Lung (tissue), 12 donors: ENCODE measurements around the gene MAPK8IP2. TPM values are rescaled to one million over a fixed set of nuclear protein-coding genes. Genes with fewer than 3 reads are reported as not detected.
"Not testable (repeated sequence)": the region's sequence is repeated elsewhere in the genome, so short reads cannot be mapped to it uniquely, and the experiment has no call there.

Source experiments
- ATAC-seq: fragments of 200-7000 bp; cut with Tn5 transposase; one replicate; pipeline ENCODE4 v1.9.1; 2020; ENCODE audit warnings: moderate number of reproducible peaks; ENCODE audit not compliant: insufficient read depth, low FRiP score
- DNase-seq, 3 donors: peaks; one replicate each; pipeline ENCODE4 v3.0.0-alpha.2; 2013 to 2017
- H3K27ac ChIP-seq, 2 donors: one replicate each; pipeline ENCODE4 v1.5.1; 2013; ENCODE audit warnings: mild to moderate bottlenecking in 2 of 2, moderate library complexity in 2 of 2, control low read depth in 1 of 2, inconsistent platforms in 1 of 2, low read depth in 1 of 2, low read length in 1 of 2
- H3K27me3 ChIP-seq, 3 donors: one replicate each; pipeline ENCODE4 v1.5.1; 2013; ENCODE audit warnings: low read length in 2 of 3; ENCODE audit not compliant: control insufficient read depth in 3 of 3, insufficient read depth in 3 of 3
- H3K36me3 ChIP-seq, 4 donors: one replicate each; pipeline ENCODE4 v1.5.1; 2013; ENCODE audit warnings: low read length in 4 of 4, mild to moderate bottlenecking in 1 of 4, moderate library complexity in 1 of 4; ENCODE audit not compliant: control insufficient read depth in 4 of 4, insufficient read depth in 4 of 4
- H3K4me1 ChIP-seq, 5 donors: one replicate each; pipeline ENCODE4 v1.5.1; 2013; ENCODE audit warnings: low read length in 5 of 5, mild to moderate bottlenecking in 2 of 5, moderate library complexity in 1 of 5; ENCODE audit not compliant: control insufficient read depth in 5 of 5, insufficient read depth in 5 of 5
- H3K4me3 ChIP-seq: one replicate; pipeline ENCODE4 v1.5.1; 2013; ENCODE audit warnings: mild to moderate bottlenecking, control low read depth, moderate library complexity
- H3K9ac ChIP-seq, 2 donors: one replicate each; pipeline ENCODE4 v1.5.1; 2013; ENCODE audit warnings: low read length in 2 of 2, control low read depth in 1 of 2; ENCODE audit not compliant: insufficient read depth in 1 of 2
- H3K9me3 ChIP-seq, 4 donors: one replicate each; pipeline ENCODE4 v1.5.1; 2013; ENCODE audit warnings: low read length in 3 of 4, mild to moderate bottlenecking in 1 of 4, moderate library complexity in 1 of 4; ENCODE audit not compliant: control insufficient read depth in 4 of 4, insufficient read depth in 3 of 4
- WGBS, 2 donors: extraction: QIAGEN DNeasy Blood & Tissue Kit; methylation state at CpG; one replicate each; pipeline ENCODE4 v1.1.7; 2013; 5-methylcytosine and 5-hydroxymethylcytosine counted together
- polyA plus RNA-seq, 2 donors: library from polyadenylated mRNA; stranded (reverse); fragments of 200-250 nt; gene quantifications; one replicate each; pipeline ENCODE4 v1.2.1, GENCODE V29; 2013
- total RNA-seq, 2 donors: library from RNA; depleted of rRNA in 1 of 2; stranded (reverse); fragments of >200 nt in 1 of 2; gene quantifications; one replicate each; pipeline ENCODE4 v1.2.1, GENCODE V29; 2014 to 2021
- TF ChIP-seq, protein P1 (sequence below): IDR thresholded peaks from 2 replicates; pipeline ENCODE4 v1.5.1; 2012; ENCODE audit warnings: mild to moderate bottlenecking; ENCODE audit errors: control extremely low read depth, extremely low read depth
- donor health status: control.
- donor health status: control.
- donor health status: Bipolar disorder and iron deficiency.
- donor health status: healthy.
- donor health status: DM: yes; HTN: yes; CAD: no.

Gene MAPK8IP2
- total and polyA plus RNA-seq, 4 donors: 0.91 to 2.7 (median 1.1) TPM

DNA sequence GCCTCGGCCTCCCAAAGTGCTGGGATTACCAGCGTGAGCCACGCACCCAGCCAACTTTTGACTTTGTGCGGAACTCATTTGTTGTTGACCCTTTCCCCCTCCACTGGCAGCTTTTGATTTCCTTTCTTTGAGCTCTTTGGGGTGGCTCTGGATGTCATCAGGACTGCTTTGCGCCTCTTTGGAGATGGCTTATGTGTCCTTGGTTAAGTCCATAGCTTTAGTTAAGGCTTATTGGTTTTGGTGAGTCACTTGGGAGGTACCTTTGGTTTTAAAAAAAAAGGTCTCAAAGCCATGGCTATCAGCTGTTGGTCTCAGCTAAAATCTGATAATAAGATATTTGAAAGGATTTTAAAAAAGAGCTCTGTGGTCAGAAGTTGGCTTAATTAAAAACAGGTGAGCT, 32.5 kb downstream of the MAPK8IP2 start:
- no peak for ATAC-seq
- Histone ChIP-seq H3K9ac (no peak overlapping the region), H3K9me3 (no peaks in the 10 kb centered on the region), H3K4me1 (peaks cover 0 to 13% (median 7%) of the 10 kb centered on the region in 5 donors), H3K36me3 (no peaks in the 10 kb centered on the region), H3K4me3 (no peak overlapping the region), H3K27me3 (no peaks in the 10 kb centered on the region), H3K27ac (no peak overlapping the region)
- 95 to 98% methylated on average over 5 of the region's 5 CpGs for WGBS, 2 donors
- DNase-seq: no peak
- TF ChIP-seq, protein P1, sequence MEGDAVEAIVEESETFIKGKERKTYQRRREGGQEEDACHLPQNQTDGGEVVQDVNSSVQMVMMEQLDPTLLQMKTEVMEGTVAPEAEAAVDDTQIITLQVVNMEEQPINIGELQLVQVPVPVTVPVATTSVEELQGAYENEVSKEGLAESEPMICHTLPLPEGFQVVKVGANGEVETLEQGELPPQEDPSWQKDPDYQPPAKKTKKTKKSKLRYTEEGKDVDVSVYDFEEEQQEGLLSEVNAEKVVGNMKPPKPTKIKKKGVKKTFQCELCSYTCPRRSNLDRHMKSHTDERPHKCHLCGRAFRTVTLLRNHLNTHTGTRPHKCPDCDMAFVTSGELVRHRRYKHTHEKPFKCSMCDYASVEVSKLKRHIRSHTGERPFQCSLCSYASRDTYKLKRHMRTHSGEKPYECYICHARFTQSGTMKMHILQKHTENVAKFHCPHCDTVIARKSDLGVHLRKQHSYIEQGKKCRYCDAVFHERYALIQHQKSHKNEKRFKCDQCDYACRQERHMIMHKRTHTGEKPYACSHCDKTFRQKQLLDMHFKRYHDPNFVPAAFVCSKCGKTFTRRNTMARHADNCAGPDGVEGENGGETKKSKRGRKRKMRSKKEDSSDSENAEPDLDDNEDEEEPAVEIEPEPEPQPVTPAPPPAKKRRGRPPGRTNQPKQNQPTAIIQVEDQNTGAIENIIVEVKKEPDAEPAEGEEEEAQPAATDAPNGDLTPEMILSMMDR: no peak

DNA sequence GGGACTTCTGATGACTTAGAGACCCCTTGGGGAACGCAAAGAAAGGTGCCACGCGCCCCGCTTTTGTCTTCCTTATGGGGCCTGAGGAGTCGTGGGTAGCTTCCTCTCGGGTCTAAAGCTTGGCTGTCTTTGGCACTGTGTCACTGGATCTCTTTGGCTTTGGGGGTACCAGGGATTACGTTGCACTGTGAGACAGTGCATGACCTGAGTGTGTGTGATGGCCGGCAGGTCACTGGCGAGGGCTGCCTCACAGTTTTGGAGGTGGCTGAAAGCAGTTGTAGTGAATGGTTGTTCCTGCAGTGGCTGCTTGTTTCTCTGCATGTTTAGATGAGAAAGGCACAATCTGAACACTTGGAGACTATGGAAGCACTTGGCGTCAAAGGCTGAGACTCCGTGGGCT, 33.2 kb downstream of the MAPK8IP2 start:
- Histone ChIP-seq H3K4me3 (no peak overlapping the region), H3K9me3 (no peaks in the 10 kb centered on the region), H3K27me3 (no peaks in the 10 kb centered on the region), H3K4me1 (peaks cover 0 to 8% (median 3%) of the 10 kb centered on the region in 5 donors), H3K9ac (no peak overlapping the region), H3K27ac (no peak overlapping the region), H3K36me3 (no peaks in the 10 kb centered on the region)
- 92 to 94% methylated on average over 11 of the region's 11 CpGs for WGBS, 2 donors
- TF ChIP-seq, protein P1: no peak
- no peak for ATAC-seq
- no peak for DNase-seq

DNA sequence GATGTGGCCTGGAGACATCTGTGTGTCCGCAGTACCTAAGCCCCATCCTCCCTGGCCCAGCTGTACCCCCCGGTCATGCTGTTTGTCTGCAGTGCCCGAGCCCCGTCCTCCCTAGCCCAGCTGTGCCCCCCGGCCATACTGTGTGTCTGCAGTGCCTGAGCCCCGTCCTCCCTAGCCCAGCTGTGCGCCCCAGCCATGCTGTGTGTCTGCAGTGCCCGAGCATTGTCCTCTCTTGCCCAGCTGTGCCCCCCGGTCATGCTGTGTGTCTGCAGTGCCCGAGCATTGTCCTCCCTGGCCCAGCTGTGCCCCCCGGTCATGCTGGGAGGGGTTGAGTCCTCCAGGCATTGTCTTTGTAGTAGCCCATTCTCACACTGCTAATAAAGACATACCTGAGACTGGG, 35.0 kb downstream of the MAPK8IP2 start:
- 94 to 96% methylated on average over 11 of the region's 11 CpGs for WGBS, 2 donors
- no peak overlapping the region for H3K4me3 ChIP-seq

DNA sequence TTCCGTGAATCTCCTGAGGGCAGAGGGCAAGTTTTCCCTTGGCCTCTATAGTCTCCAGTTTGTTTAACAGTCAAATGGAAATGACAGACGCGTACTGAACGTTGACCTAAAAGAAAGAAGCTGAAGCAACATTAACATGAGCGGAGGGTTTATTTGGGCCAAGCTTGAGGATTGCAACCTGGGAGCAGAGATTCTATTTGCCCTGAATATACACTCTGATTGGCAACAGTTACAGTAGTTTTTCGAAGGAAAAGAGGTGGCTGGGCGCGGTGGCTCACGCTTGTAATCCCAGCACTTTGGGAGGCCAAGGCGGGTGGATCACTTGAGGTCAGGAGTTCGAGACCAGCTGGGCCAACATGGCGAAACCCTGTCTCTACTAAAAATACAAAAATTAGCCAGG, 39.7 kb downstream of the MAPK8IP2 start:
- not testable (repeated sequence) for H3K36me3 ChIP-seq, H3K4me3 ChIP-seq, H3K27me3 ChIP-seq, DNase-seq, H3K9me3 ChIP-seq, ATAC-seq, H3K9ac ChIP-seq, H3K27ac ChIP-seq
- WGBS, 2 donors: 96 to 97% methylated on average over 12 of the region's 12 CpGs
- H3K4me1 ChIP-seq: peaks cover 0 to 20% (median 15%) of the 10 kb centered on the region in 5 donors

More for the DNA sequence above, 35.0 kb downstream of the MAPK8IP2 start:
- TF ChIP-seq, protein P1: no peak
- DNase-seq (no peak), ATAC-seq (no peak)
- Histone ChIP-seq H3K27ac (no peak overlapping the region), H3K9me3 (no peaks in the 10 kb centered on the region), H3K27me3 (no peaks in the 10 kb centered on the region), H3K36me3 (no peaks in the 10 kb centered on the region), H3K4me1 (peaks cover 0 to under 1% (median 0%) of the 10 kb centered on the region in 5 donors), H3K9ac (no peak overlapping the region)
